Measurements from ENCODE around the gene FGF2.

- no peak for TF ChIP-seq CTCF (IDR thresholded peaks at IDR 0.05; ENCODE audit: low read length)
- TF ChIP-seq EZH2 (optimal IDR thresholded peaks at IDR 0.05; ENCODE audit: low read depth, low read length): no peak
- no peak for TF ChIP-seq EZH2phosphoT487 (IDR thresholded peaks at IDR 0.05; ENCODE audit: low read length)
Measured at GRCh38 chr4:122830426-122831095, 3.9 kb downstream of the FGF2 start.

Measured in MM.1S (cell line).